HG02642 (cell line): Measurements from ENCODE around the gene KNOP1.
"Not testable (repeated sequence)": the region's sequence is repeated elsewhere in the genome, so short reads cannot be mapped to it uniquely, and the experiment has no call there.

ENCODE experiments used
- ATAC-seq: cut with Tn5 transposase; IDR thresholded peaks from one replicate; pipeline ENCODE4 v1.9.1; 2021; ENCODE audit warnings: mild to moderate bottlenecking; ENCODE audit not compliant: unreplicated experiment, poor library complexity

KNOP1 gene

DNA sequence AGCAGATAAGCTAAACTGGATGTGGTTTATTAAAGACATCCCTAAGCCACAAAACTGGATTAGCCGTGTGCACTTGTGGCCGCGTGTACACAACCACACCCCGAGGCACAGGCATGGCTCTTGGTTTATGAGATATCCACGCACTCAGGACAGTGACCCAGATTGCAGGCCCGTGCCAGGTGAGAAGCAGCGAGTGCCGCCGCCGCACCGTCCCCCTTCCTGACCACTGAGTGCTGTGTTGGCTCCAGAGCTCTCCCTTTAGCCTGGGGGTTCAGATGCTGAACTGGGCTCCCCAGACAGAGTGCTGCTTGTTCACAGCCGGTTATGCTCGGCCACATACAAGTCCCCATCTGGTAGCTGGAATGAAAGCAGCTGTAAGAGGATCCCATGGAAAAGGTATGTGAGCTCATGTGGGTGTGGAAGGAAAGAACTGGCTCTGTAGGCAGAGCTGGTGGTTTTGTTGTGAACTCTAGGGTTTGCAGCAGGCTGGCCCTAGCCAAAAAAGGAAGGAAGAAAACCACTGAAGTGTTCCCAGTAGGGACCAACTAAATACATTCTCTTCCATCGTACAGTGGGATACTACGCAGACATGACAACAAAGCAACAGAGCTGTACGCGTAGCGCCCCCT is 29.5 kb downstream of the KNOP1 start:
- no peak for ATAC-seq

DNA sequence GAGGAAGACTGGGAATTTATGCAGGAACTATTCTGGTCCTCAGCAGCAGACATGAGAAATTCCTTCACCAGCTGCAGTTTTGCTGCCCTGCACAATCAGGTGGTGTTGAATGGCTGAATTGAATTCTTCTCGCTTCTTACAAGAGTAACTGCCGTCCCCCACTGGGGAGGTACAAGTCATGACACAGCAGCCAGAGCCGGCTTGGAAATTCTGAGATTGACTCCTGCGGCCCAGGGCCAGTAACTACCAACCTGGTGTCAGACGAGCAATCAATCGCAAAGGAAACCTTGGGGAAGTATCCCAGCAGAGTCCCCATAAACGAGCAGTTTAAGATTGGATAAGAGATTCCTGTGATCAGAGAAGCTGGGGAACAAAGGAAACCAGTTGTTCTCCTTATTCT is 30.7 kb downstream of the KNOP1 start:
- ATAC-seq: no peak

GRCh38 chr16:19685176-19685575 is 32.9 kb downstream of the KNOP1 start:
- no peak for ATAC-seq

- no peak for ATAC-seq
Measured at GRCh38 chr16:19683453-19684236, 34.4 kb downstream of the KNOP1 start.

DNA sequence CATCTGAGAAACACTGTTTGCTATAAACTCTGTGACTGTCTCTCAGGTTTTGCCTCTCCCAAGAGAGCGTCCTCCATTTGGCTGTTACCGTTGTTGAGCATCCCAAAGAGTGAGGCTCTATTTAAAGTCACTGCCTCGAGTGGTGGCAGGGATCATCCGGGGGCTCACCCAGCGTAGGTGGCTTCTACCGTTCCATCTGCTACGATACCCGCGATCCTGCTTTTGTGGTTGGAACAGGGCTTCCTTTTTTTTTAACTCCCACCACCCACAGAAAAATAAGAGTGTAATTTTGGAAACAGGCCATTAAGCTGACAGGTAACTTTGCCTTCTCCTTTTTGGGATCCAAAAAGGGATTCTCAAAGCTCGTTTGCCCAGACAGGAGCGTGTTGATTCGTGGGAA is 36.4 kb downstream of the KNOP1 start:
- ATAC-seq: no peak

DNA sequence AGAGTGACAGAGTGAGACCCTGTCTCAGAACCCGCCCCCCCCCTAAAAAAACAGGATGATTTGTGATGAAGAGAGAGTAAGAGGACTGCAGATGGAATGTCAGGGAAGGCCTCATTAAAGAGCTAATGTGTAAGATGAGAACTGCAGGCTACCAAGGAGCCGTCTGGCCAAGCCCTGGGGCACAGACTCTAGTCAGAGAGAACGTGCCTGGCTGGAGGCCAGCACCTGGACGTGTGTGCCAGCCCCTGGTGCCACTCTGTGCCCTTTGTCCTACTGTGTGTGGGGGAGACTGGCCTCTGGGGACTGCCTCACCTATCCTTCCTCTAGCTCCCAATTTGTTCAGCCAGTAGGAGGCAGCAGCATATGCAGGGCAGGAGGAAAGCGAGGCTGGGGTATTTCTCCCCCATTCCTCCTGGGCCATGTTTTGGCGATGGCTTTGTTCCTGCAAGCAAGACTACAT is 37.1 kb downstream of the KNOP1 start:
- no peak for ATAC-seq

- ATAC-seq: not testable (repeated sequence)
Measured at GRCh38 chr16:19679281-19679680, 38.7 kb downstream of the KNOP1 start.

GRCh38 chr16:19678804-19679203 is 39.2 kb downstream of the KNOP1 start:
- ATAC-seq: no peak

- no peak for ATAC-seq
Measured at GRCh38 chr16:19677402-19677801, 40.6 kb downstream of the KNOP1 start.

DNA sequence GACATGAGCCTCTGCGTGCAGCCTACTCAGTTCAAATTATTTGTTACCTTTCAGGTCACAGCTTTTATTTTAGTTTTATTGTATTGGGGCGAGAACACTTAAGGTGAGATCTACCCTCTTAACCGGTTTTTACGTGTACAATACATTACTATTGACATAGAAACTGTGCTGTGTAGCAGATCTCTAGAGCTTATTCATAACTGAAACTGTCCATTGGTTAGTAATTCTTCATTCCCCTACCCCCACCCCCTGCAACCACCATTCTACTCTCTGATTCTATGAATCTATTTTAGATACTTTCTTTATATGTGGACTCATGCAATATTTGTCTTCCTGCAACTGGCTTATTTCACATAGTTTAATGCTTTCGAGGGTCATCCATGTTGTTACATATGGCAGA is 43.5 kb downstream of the KNOP1 start:
- ATAC-seq: no peak

DNA sequence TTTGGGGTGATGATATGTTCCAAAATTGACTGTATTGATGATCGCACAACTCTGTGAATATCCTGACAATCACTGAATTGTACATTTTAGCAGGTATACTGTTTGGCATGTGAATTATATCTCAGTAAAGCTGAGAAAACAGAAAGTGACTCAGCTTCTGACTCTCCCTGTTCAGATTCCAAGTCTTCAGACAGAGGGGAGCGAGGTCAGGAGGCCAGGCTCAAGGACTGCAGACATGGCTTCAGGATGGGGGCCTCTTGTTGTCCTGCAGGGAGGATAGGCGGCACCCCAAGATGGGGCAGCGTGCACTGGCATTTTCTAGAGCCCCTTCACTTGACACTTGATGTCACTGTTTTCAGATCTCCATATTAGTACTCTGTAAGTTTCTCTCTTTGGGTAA is 45.6 kb downstream of the KNOP1 start:
- ATAC-seq: no peak

- ATAC-seq: no peak
Measured at GRCh38 chr16:19666477-19666876, 51.5 kb downstream of the KNOP1 start.

DNA sequence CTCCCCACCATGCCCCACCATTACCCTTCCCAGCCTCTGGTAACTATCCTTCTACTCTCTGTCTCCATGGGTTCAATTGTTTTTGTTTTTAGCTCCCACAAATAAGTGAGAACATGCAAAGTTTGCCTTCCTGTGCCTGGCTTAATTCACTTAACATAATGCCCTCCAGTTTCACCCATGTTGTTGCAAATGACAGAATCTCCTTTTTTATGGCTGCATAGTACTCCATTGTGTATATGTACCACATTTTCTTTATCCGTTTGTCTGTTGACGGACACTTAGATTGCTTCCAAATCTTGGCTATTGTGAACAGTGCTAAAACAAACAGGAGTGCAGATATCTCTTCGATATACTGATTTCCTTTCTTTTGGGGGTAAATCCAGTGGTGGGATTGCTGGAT is 52.7 kb downstream of the KNOP1 start:
- not testable (repeated sequence) for ATAC-seq

DNA sequence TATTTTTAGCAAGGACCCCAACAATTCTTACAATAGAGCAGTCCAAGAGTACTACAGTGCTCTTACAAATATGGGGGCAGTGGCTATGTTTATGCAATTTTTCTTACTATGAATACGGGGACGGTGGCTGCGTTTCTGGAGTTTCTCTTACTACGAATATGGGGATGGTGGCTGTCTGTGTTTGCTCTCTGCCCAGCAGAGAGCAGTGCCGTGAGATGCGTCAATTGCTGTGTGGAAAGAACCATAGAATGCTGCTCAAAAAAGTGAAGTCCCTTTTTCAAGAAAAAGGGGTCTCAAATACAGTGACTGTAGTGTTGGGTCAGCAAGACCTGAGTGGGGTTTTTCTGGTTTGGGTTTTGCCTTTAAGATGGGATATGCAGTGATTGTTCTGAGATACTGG is 53.9 kb downstream of the KNOP1 start:
- no peak for ATAC-seq

- ATAC-seq: no peak
Measured at GRCh38 chr16:19662351-19662750, 55.7 kb downstream of the KNOP1 start.

DNA sequence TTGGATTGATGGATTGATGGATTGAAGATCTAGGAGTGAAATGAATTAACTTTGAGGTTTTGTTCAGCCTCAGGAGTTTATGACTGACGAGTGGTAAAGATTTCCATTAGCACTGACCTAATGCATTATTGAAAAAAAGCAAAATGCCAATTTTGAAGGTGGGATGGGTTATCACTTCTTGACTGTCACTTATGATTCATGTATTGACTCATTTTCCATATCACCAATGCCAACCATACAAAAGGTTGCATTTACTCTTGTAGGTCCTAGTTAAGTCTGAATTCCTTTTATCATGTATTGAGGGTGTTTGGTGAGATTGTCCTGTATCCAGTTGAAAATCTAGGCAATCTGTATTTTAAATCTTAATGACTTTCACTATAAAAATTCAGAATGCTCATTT is 57.6 kb downstream of the KNOP1 start:
- no peak for ATAC-seq

DNA sequence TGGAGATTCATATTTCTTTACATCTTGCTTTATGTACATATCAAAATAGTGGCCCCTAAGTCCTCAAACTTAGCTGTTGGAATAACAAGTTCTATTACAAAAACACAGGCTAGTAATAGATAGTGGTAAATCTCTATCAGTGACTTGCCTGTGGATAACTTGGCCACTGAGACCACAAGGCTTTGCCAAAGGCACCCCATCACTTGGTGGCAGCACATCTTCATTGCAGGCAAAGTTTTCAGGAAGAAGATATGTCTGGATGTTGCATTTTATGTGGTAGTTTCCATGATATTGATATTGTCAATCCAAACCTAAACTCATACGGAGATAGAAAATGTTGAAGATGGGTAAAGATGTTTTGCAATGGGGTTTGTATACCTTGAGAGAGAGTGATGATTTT is 58.5 kb downstream of the KNOP1 start:
- ATAC-seq: no peak

DNA sequence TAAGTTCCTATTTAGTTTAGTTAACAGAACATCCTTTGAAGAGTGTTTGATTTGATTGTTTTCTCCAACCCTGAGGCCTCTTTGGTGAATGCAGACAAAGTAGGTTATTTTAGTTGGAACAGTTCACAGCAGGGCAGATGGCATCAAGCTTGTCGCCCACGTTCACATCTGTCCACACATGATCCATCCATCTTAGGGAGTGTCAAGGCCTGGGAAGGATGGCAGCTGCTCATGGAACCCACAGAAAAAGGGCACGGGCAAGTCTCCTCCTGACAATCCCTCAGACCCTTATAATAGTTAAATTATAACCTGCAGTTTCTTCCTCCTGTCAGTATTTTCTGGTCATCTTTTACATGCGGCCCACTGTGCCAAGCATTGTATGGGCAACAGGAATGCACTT is 60.2 kb downstream of the KNOP1 start:
- no peak for ATAC-seq

- ATAC-seq: no peak
Measured at GRCh38 chr16:19655242-19655777, 62.7 kb downstream of the KNOP1 start.

GRCh38 chr16:19654147-19654546 is 63.9 kb downstream of the KNOP1 start:
- ATAC-seq: no peak
